AG09309 (cell line): Measurements from ENCODE around the gene HOXB3.
A peak's percentile ranks its signal among the peaks of the same experiment; 100 is the strongest.

Experiments
- DNase-seq: peaks from one replicate; pipeline ENCODE4 v3.0.0-alpha.2; 2010; ENCODE audit warnings: low read depth
- H3K4me3 ChIP-seq: 2 replicates; pipeline ENCODE4 v1.5.1; 2011; ENCODE audit warnings: mild to moderate bottlenecking, low read depth, low read length, moderate library complexity; ENCODE audit not compliant: control insufficient read depth
- CTCF ChIP-seq: IDR thresholded peaks from 2 replicates; pipeline ENCODE4 v1.5.1; 2011; ENCODE audit warnings: mild to moderate bottlenecking, low read depth, low read length, inconsistent platforms; ENCODE audit not compliant: insufficient read depth, control insufficient read depth; ENCODE audit errors: missing control alignments

HOXB3 gene

GRCh38 chr17:48553190-48553547 is 36.9 kb downstream of the HOXB3 start:
- no peak for TF ChIP-seq CTCF
- no peak overlapping the region for H3K4me3 ChIP-seq
- no peak for DNase-seq

GRCh38 chr17:48552466-48553189 is 37.4 kb downstream of the HOXB3 start:
- H3K4me3 ChIP-seq: no peak overlapping the region
- no peak for DNase-seq
- no peak for TF ChIP-seq CTCF

- DNase-seq: no peak
- TF ChIP-seq CTCF: no peak
- no peak overlapping the region for H3K4me3 ChIP-seq
These were observed 38.2 kb downstream of the HOXB3 start for GRCh38 chr17:48551596-48552465.

GRCh38 chr17:48551214-48551555 is 38.9 kb downstream of the HOXB3 start:
- DNase-seq: no peak
- no peak for TF ChIP-seq CTCF
- no peak overlapping the region for H3K4me3 ChIP-seq

- no peak for DNase-seq
- H3K4me3 ChIP-seq: no peak overlapping the region; the same call in 1 of the 2 replicates
- peak; percentile 12 for TF ChIP-seq CTCF
These were observed 39.4 kb downstream of the HOXB3 start for GRCh38 chr17:48550502-48551213.

GRCh38 chr17:48549914-48550501 is 40.0 kb downstream of the HOXB3 start:
- DNase-seq: no peak
- no peak overlapping the region for H3K4me3 ChIP-seq

More at GRCh38 chr17:48549914-48550501, 40.0 kb downstream of the HOXB3 start:
- no peak for TF ChIP-seq CTCF
